ENCODE measurements around the gene NMNAT1. TPM values are rescaled to one million over a fixed set of nuclear protein-coding genes. Genes with fewer than 3 reads are reported as not detected.

Gene NMNAT1
- total RNA-seq, 2 donors from 2014 or later, result 4.6 to 4.7 TPM

DNA sequence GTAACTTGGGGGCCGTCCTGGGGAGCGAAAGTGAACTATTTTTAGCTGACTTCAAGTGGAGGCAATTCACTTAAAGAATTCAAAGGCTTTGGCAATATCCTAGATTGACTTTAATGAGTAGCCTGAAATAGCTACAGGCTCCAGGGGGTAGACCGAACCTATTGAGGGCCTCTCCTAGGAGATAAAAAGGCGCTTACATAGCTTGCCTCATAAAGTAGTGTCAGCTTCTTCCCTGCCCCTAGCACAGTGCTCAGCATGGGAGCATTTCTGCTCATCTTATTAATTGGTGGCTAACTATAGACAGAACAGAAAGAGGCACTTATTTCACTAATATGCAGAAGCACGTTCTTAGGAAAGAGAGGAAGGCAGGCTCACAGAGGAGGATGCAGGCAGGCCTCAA lies 20.9 kb upstream of the NMNAT1 start:
- Histone ChIP-seq H3K27ac (no peak overlapping the region), H3K27me3 (replicated peaks; ENCODE audit: insufficient read depth) (no peaks in the 10 kb centered on the region), H3K9me3 (no peaks in the 10 kb centered on the region), H3K36me3 (no peaks in the 10 kb centered on the region), H3K4me3 (no peak overlapping the region), H3K4me1 (ENCODE audit: control insufficient read depth in 1 of 2, low read depth in 2 of 2) (no peaks in the 10 kb centered on the region)
- TF ChIP-seq, protein P1, sequence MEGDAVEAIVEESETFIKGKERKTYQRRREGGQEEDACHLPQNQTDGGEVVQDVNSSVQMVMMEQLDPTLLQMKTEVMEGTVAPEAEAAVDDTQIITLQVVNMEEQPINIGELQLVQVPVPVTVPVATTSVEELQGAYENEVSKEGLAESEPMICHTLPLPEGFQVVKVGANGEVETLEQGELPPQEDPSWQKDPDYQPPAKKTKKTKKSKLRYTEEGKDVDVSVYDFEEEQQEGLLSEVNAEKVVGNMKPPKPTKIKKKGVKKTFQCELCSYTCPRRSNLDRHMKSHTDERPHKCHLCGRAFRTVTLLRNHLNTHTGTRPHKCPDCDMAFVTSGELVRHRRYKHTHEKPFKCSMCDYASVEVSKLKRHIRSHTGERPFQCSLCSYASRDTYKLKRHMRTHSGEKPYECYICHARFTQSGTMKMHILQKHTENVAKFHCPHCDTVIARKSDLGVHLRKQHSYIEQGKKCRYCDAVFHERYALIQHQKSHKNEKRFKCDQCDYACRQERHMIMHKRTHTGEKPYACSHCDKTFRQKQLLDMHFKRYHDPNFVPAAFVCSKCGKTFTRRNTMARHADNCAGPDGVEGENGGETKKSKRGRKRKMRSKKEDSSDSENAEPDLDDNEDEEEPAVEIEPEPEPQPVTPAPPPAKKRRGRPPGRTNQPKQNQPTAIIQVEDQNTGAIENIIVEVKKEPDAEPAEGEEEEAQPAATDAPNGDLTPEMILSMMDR (IDR thresholded peaks at IDR 0.05), result no peak
- no peak for ATAC-seq (ENCODE audit: insufficient number of reproducible peaks, low FRiP score, low read depth)
- no peak for DNase-seq (ENCODE audit: low spot score)

DNA sequence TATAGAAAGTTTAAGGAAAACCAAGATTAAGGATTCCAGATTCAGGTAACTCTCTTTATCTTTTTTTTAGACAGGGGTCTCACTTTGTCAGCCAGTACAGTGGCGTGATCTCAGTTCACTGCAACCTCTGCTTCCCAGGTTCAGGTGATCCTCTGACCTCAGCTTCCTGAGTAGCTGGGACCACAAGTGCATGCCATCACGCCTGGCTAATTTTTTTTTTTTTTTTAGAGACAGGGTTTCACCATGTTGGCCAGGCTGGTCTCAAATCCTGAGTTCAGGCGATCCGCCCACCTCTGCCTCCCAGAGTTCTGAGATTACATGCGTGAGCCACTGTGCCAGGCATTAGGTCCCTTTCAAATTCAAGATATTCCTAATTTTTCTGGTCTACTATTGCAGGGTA lies 16.0 kb upstream of the NMNAT1 start:
- H3K4me3 ChIP-seq, result no peak overlapping the region
- TF ChIP-seq, protein P1 (IDR thresholded peaks at IDR 0.05), result no peak
- ATAC-seq (ENCODE audit: insufficient number of reproducible peaks, low FRiP score, low read depth) (no peak), DNase-seq (ENCODE audit: low spot score) (no peak)
- no peaks in the 10 kb centered on the region for H3K4me1 ChIP-seq (ENCODE audit: control insufficient read depth in 1 of 2, low read depth in 2 of 2)
- H3K9me3 ChIP-seq, result no peaks in the 10 kb centered on the region
- peaks cover 15% of the 10 kb centered on the region for H3K36me3 ChIP-seq
- H3K27me3 ChIP-seq (replicated peaks; ENCODE audit: insufficient read depth), result no peaks in the 10 kb centered on the region
- H3K27ac ChIP-seq, result no peak overlapping the region

GRCh38 chr1:9929431-9930385 lies 13.6 kb upstream of the NMNAT1 start:
- Histone ChIP-seq H3K27me3 (replicated peaks; ENCODE audit: insufficient read depth) (no peaks in the 10 kb centered on the region), H3K9me3 (no peaks in the 10 kb centered on the region), H3K4me3 (no peak overlapping the region), H3K27ac (no peak overlapping the region), H3K36me3 (peaks cover 19% of the 10 kb centered on the region), H3K4me1 (ENCODE audit: control insufficient read depth in 1 of 2, low read depth in 2 of 2) (no peaks in the 10 kb centered on the region)
- ATAC-seq (ENCODE audit: insufficient number of reproducible peaks, low FRiP score, low read depth) (no peak), DNase-seq (ENCODE audit: low spot score) (no peak)
- TF ChIP-seq, protein P1 (IDR thresholded peaks at IDR 0.05), result no peak

GRCh38 chr1:9942399-9942938 lies 806 bp upstream of the NMNAT1 start:
- Histone ChIP-seq H3K9me3 (no peaks in the 10 kb centered on the region), H3K27ac (peak overlapping the region; percentile 72 to 74), H3K27me3 (replicated peaks; ENCODE audit: insufficient read depth) (no peaks in the 10 kb centered on the region), H3K4me3 (peak overlapping the region; percentile 91), H3K4me1 (ENCODE audit: control insufficient read depth in 1 of 2, low read depth in 2 of 2) (peaks cover 16 to 25% of the 10 kb centered on the region in 2 donors), H3K36me3 (peaks cover 3% of the 10 kb centered on the region)
- TF ChIP-seq, protein P1 (IDR thresholded peaks at IDR 0.05), result no peak
- DNase-seq (ENCODE audit: low spot score) (no peak), ATAC-seq (ENCODE audit: insufficient number of reproducible peaks, low FRiP score, low read depth) (peak; percentile 48)

GRCh38 chr1:9946315-9946714 lies 3.0 kb downstream of the NMNAT1 start:
- ATAC-seq (ENCODE audit: insufficient number of reproducible peaks, low FRiP score, low read depth), result no peak
- Histone ChIP-seq H3K4me1 (ENCODE audit: control insufficient read depth in 1 of 2, low read depth in 2 of 2) (peaks cover 16 to 34% of the 10 kb centered on the region in 2 donors), H3K4me3 (no peak overlapping the region), H3K36me3 (no peaks in the 10 kb centered on the region), H3K9me3 (no peaks in the 10 kb centered on the region), H3K27ac (no peak overlapping the region), H3K27me3 (replicated peaks; ENCODE audit: insufficient read depth) (no peaks in the 10 kb centered on the region)
- DNase-seq (ENCODE audit: low spot score), result no peak
- TF ChIP-seq, protein P1 (IDR thresholded peaks at IDR 0.05), result no peak
